Neuron (in vitro differentiated cells): ENCODE measurements around the gene CAMK2N2.

Experiments used
- H2AFZ ChIP-seq: one replicate; pipeline ENCODE4 v1.6.1; 2013; ENCODE audit warnings: low read depth, mild to moderate bottlenecking, inconsistent platforms, low read length, moderate library complexity
- H3K27me3 ChIP-seq: one replicate; pipeline ENCODE4 v1.6.1; 2013; ENCODE audit warnings: low read length; ENCODE audit not compliant: insufficient read depth
- H3K36me3 ChIP-seq: one replicate; pipeline ENCODE4 v1.6.1; 2013; ENCODE audit warnings: low read length; ENCODE audit not compliant: insufficient read depth
- H3K4me1 ChIP-seq: one replicate; pipeline ENCODE4 v1.6.1; 2013; ENCODE audit warnings: low read length; ENCODE audit not compliant: insufficient read depth
- H3K4me3 ChIP-seq: 2 replicates; pipeline ENCODE4 v1.5.1; 2013; ENCODE audit warnings: mild to moderate bottlenecking, low read length, moderate library complexity
- H3K9me3 ChIP-seq: one replicate; pipeline ENCODE4 v1.6.1; 2013; ENCODE audit warnings: low read length

Gene CAMK2N2

GRCh38 chr3:184260724-184261269 lies 556 bp downstream of the CAMK2N2 start:
- Histone ChIP-seq H3K36me3 (no peaks in the 10 kb centered on the region), H3K9me3 (no peaks in the 10 kb centered on the region), H2AFZ (peak overlapping the region; percentile 87), H3K27me3 (peaks cover 9% of the 10 kb centered on the region), H3K4me3 (peak overlapping the region; percentile 47), H3K4me1 (peaks cover 10% of the 10 kb centered on the region)

- H3K4me1 ChIP-seq: peaks cover 10% of the 10 kb centered on the region
- H3K27me3 ChIP-seq: peaks cover 9% of the 10 kb centered on the region
- no peaks in the 10 kb centered on the region for H3K9me3 ChIP-seq
- peak overlapping the region; percentile 47 for H3K4me3 ChIP-seq
- H3K36me3 ChIP-seq: no peaks in the 10 kb centered on the region
- peak overlapping the region; percentile 87 for H2AFZ ChIP-seq
These were observed 1.3 kb downstream of the CAMK2N2 start for GRCh38 chr3:184259878-184260723.

DNA sequence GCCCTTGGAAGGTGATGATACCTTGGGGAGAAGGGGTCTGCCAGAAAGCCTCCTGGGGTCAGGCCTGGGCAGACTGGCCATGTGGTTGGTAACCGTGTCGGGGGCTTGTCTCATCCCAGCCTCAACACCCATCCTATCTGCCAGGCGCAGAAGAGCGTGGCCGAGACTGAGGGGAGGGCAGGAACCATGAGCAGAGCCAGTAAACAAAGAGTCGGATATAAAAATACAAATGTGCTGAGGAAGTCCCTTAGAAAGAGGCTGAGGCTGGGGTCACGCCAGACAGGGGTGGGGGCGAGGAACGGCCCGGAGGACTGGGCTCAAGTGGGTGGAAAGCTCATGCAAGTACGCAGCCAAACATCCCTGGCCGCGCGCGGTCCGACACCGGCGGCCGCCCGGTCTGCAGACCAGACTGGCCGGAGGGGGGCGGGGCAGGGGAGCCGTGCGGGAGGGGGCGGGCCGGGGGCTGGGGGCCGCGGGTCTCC lies 1.9 kb downstream of the CAMK2N2 start:
- Histone ChIP-seq H2AFZ (no peak overlapping the region), H3K4me1 (peaks cover 10% of the 10 kb centered on the region), H3K4me3 (peak overlapping the region; percentile 26), H3K27me3 (peaks cover 9% of the 10 kb centered on the region), H3K9me3 (no peaks in the 10 kb centered on the region), H3K36me3 (no peaks in the 10 kb centered on the region)

DNA sequence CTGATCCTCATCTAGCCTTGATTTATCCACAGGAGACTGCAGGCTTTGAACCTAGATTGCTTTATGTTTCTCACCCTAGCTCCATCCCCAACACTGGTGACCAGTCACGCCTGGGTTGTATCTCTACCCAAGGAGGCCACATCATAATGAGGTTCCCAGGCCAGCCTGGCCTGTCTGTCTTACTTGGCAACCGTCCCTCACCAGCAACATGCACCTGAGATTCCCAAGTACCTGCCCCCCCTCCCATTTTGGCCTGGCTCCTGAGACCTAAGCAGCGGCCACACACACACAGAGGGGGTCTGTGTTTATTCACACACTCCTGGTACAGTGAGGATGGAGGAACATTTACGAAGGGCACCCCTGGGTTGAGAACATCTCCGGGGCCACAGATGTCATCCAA lies 2.4 kb downstream of the CAMK2N2 start:
- Histone ChIP-seq H3K4me3 (no peak overlapping the region), H3K9me3 (no peaks in the 10 kb centered on the region), H3K27me3 (peaks cover 9% of the 10 kb centered on the region), H3K4me1 (peaks cover 10% of the 10 kb centered on the region), H2AFZ (no peak overlapping the region), H3K36me3 (no peaks in the 10 kb centered on the region)

DNA sequence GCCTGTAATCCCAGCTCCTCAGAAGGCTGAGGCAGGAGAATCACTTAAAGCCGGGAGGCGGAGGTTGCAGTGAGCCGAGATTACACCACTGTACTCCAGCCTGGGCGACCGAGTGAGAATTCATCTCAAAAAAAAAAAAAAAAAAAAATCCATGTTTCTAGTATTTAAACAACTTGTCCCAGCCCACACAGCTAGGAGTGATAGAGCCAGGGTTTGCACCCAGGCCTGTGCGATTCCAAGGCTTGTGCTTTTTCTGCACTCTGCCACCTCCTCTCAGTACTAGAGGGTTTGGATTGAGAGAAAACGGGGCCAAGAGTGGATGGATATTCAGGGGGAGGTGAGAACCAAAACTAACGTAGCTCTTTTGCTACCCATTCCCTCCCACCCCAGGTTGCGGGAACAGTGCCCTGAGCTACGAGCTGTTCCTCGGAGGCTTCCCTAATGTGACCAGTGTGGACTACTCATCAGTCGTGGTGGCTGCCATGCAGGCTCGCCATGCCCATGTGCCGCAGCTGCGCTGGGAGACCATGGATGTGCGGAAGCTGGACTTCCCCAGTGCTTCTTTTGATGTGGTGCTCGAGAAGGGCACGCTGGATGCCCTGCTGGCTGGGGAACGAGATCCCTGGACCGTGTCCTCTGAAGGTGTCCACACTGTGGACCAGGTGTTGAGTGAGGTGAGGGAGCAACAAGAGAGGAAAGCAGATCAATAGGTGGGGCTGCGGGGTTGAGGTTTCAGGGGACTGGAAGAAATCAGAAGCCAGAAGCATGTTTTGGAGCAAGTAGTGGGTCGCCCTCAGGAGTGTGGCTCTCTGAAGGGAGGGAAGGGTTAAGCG lies 4.1 kb downstream of the CAMK2N2 start:
- Histone ChIP-seq H3K27me3 (no peaks in the 10 kb centered on the region), H3K4me3 (no peak overlapping the region), H3K4me1 (peaks cover 6% of the 10 kb centered on the region), H3K36me3 (no peaks in the 10 kb centered on the region), H2AFZ (no peak overlapping the region), H3K9me3 (no peaks in the 10 kb centered on the region)

- Histone ChIP-seq H2AFZ (no peak overlapping the region), H3K9me3 (no peaks in the 10 kb centered on the region), H3K4me1 (no peaks in the 10 kb centered on the region), H3K36me3 (no peaks in the 10 kb centered on the region), H3K27me3 (no peaks in the 10 kb centered on the region), H3K4me3 (no peak overlapping the region)
These were observed 5.9 kb downstream of the CAMK2N2 start for GRCh38 chr3:184255291-184256039.

DNA sequence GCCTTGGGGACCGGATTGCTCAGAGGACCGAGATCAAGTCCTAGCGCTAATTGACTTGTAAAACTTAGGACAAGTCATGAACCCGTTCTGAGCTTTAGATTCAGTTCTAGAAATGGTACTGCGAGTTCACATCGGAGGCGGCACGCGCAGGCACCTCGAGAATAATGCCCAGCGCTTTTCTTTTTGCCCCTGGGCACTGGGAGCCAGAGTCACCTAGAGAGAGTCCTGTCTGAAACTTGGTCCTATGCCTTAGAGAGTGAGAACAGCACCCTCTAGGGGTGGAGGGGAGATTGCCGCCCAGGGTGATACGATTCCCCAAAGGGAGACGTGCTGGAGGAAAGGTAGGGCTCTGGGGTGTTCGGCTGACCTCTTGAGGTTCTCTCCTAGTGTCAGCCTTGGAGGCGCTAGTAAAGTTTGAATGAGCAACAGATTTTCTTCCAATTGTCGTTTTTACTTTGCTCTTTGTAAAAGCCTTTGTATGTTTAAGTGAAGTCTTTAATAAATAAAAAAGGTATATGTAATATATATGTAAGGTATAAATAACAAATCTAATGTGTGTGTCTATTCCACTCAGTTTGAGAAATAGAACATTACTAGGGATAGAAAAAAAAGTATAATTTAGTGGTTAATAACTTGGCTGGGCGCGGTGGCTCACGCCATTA lies 11.1 kb downstream of the CAMK2N2 start:
- Histone ChIP-seq H3K36me3 (peaks cover 6% of the 10 kb centered on the region), H3K27me3 (no peaks in the 10 kb centered on the region), H2AFZ (peak overlapping the region; percentile 99), H3K4me3 (peak overlapping the region; percentile 82), H3K4me1 (peaks cover 7% of the 10 kb centered on the region), H3K9me3 (no peaks in the 10 kb centered on the region)

DNA sequence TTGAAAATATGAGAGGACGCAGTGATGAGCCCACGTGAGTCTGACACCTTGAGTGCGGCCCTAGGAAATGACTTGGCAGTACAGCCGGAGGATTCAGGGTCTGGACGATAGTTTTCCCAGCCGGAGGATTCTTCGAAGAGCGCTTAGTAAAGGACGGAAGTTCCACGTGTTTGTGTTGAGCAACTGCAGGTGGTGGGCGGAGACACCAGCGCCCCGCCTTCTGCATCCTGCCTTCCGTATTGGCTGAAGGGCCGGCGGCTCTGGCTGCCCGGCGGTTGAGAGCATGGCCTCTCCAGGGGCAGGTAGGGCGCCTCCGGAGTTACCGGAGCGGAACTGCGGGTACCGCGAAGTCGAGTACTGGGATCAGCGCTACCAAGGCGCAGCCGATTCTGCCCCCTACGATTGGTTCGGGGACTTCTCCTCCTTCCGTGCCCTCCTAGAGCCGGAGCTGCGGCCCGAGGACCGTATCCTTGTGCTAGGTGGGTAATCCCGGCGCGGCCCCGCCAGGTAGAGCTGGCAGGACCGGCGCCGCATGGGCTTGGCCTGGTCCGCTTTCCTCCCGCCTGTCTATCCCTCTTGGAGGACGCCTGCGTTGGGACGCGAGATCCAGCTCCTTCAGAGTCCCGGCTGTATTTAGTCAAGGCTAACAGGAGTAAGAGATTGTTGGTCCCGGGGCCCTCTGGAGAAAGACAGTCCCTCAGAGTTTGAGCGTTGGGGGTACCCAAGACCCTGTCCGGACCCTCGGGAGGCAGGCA lies 11.8 kb downstream of the CAMK2N2 start, which contains the start of gene EEF1AKMT4:
Gene EEF1AKMT4 (plus strand): TSS at position 261 of the 755 bp plus-strand sequence. CDS start 23 bp downstream, at position 284.
- H3K4me3 ChIP-seq: peak within 1 kb of the TSS; percentile 82
- H3K36me3 ChIP-seq: peaks cover 11% of the 10 kb centered on the region
- no peaks in the 10 kb centered on the region for H3K9me3 ChIP-seq
- H3K27me3 ChIP-seq: no peaks in the 10 kb centered on the region
- H2AFZ ChIP-seq: peak within 1 kb of the TSS; percentile 99
- peaks cover 7% of the 10 kb centered on the region for H3K4me1 ChIP-seq

DNA sequence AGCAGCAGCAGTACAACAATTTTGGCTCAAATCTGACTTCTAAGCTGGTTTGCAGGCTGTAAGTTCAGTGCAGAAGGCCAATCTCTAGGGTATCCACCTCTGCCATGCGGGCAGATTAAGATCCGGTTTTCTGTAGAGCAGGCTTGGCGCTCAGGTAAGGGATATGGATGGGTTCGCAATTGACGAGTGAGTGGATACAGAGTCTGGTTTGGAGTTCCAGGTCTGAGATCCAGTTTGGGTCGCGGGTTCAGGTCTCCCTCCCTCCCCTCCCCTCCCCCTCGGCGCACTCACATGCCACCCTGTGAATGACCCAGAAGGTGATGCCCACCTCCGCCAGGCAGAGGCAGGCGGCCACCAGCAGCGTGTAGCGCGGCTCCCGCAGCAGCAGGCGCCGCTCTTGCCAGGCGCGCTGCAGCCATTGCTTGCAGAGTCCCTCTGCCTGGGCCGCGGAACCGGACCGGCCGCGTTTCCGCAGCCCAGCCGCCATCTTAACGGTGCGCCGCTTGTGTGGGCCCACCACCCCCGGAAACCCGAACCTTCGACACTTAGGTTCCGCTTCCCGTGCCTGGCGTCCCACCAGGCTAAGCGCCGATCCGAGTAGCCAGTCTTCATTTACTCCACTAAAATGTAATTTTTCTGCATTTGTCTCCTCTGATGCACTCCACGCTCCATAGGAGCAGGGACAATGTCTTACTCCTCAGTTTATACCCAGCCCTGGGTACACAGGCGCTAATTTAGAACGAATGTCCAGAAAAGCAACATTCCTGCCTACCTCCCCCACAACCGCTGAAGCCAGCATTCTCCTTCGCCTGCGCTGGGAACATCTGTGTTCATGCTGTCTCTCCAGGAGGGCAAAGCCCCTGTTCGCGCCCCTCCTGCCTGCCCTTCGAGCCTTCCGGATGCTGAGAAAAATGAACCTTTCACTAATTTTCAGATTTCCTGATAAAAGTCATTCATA lies 12.6 kb downstream of the CAMK2N2 start, which contains the start of gene ALG3:
Gene ALG3 (minus strand): TSS at position 509 of the 958 bp plus-strand sequence. CDS start 22 bp downstream, at position 487.
- Histone ChIP-seq H3K36me3 (peaks cover 18% of the 10 kb centered on the region), H3K9me3 (no peaks in the 10 kb centered on the region), H3K4me1 (peaks cover 7% of the 10 kb centered on the region), H2AFZ (peak within 1 kb of the TSS; percentile 99), H3K4me3 (peak within 1 kb of the TSS; percentile 82), H3K27me3 (no peaks in the 10 kb centered on the region)

GRCh38 chr3:184242297-184242685 lies 19.1 kb downstream of the CAMK2N2 start:
- H3K4me1 ChIP-seq: no peaks in the 10 kb centered on the region
- H3K36me3 ChIP-seq: peaks cover 37% of the 10 kb centered on the region
- no peak overlapping the region for H2AFZ ChIP-seq
- H3K27me3 ChIP-seq: peaks cover 4% of the 10 kb centered on the region
- H3K4me3 ChIP-seq: no peak overlapping the region
- H3K9me3 ChIP-seq: no peaks in the 10 kb centered on the region
